Esophagus squamous epithelium (tissue), 5 donors: ENCODE measurements around the gene AVEN. TPM values are rescaled to one million over a fixed set of nuclear protein-coding genes. Genes with fewer than 3 reads are reported as not detected.

Source experiments
- DNase-seq: peaks from one replicate; lab custom pipeline; 2025; lab: John Stamatoyannopoulos, UW
- H3K27ac ChIP-seq, 4 donors: fragments of 200-600 bp; sonication (generic); one replicate each; pipeline ENCODE4 v1.5.1; 2016 to 2019; ENCODE audit warnings: mild to moderate bottlenecking in 1 of 4
- H3K27me3 ChIP-seq, 4 donors: fragments of 200-600 bp; sonication (generic); 1 replicate in 3 of 4; 2 replicates in 1 of 4; pipeline versions ENCODE4 v1.5.1 to v1.6.0; 2017 to 2021; ENCODE audit warnings: antibody characterized with exemption in 1 of 4
- H3K36me3 ChIP-seq, 3 donors: fragments of 200-600 bp; sonication (generic); one replicate each; pipeline ENCODE4 v1.5.1; 2016 to 2019
- H3K4me1 ChIP-seq, 3 donors: fragments of 200-600 bp; sonication (generic); one replicate each; pipeline ENCODE4 v1.5.1; 2017 to 2019
- H3K4me3 ChIP-seq, 4 donors: fragments of 200-600 bp; sonication (generic); 1 replicate in 3 of 4; 2 replicates in 1 of 4; pipeline ENCODE4 v1.5.1; 2016 to 2019; ENCODE audit warnings: mild to moderate bottlenecking in 2 of 4, moderate library complexity in 1 of 4
- H3K9me3 ChIP-seq, 3 donors: fragments of 200-600 bp; sonication (generic); one replicate each; pipeline ENCODE4 v1.5.1; 2016 to 2019
- CTCF ChIP-seq, 6 experiments: fragments of 450-650 bp in 4 of 6; fragments of 200-600 bp in 2 of 6; sonication (generic) in 2 of 6; IDR thresholded peaks; one replicate each; pipeline ENCODE4 v1.5.1; 2016 to 2019; ENCODE audit warnings: antibody characterized with exemption in 6 of 6, mild to moderate bottlenecking in 4 of 6, moderate library complexity in 4 of 6
- POLR2A ChIP-seq, 4 donors: fragments of 450-650 bp; IDR thresholded peaks; one replicate each; pipeline ENCODE4 v1.6.1; 2017; ENCODE audit warnings: antibody characterized with exemption in 4 of 4, mild to moderate bottlenecking in 4 of 4, moderate library complexity in 3 of 4
- WGBS, 2 donors: methylation state at CpG; one replicate each; pipeline ENCODE4 v1.1.5; 2018; 5-methylcytosine and 5-hydroxymethylcytosine counted together
- intact Hi-C: fragments of 100-400 bp; cut with DNase I; formaldehyde crosslinking; loops from one replicate; pipeline ENCODE4 v1.15.0; 2022
- total RNA-seq, 4 donors: library from RNA; depleted of rRNA; stranded (reverse); fragments of >200 nt; gene quantifications; one replicate each; pipeline ENCODE4 v1.1.0, GENCODE V29; 2016
- donor health status: DM: yes; HTN: yes; CAD: no.

AVEN gene
- total RNA-seq, 4 donors from 2014 or later, result 9.9 to 17.5 (median 16.5) TPM

DNA sequence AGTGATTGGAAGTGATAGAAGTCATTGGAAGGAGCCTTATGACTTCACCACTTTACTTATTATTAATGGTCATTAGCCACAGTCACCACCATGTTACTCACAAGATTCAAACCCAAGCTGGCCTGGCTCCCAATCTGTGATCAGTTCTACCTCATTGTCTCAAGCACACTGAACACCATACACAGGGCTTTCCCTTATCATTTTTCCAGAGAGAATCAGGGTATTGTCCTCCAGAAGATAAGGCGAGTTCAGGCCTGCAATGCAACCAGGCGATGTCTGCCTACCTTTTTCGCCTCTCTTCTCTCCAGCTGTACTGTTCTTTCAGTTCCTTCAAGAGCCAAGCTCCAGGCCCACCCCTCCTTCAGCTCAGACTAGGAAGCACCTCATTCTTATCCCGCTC, 37.8 kb upstream of the AVEN start:
- intact Hi-C loops, result no loop called here
- no peak overlapping the region for H3K4me3 ChIP-seq
- no peak for TF ChIP-seq CTCF (IDR thresholded peaks at IDR 0.05)
- no peak for TF ChIP-seq POLR2A (IDR thresholded peaks at IDR 0.05)
- 78 to 81% methylated on average over 4 of the region's 4 CpGs for WGBS, 2 donors
- H3K27ac ChIP-seq, result no peak overlapping the region
- H3K4me1 ChIP-seq, result no peaks in the 10 kb centered on the region
- no peaks in the 10 kb centered on the region for H3K36me3 ChIP-seq
- no peak for DNase-seq
- no peaks in the 10 kb centered on the region for H3K27me3 ChIP-seq
- H3K9me3 ChIP-seq, result no peaks in the 10 kb centered on the region

DNA sequence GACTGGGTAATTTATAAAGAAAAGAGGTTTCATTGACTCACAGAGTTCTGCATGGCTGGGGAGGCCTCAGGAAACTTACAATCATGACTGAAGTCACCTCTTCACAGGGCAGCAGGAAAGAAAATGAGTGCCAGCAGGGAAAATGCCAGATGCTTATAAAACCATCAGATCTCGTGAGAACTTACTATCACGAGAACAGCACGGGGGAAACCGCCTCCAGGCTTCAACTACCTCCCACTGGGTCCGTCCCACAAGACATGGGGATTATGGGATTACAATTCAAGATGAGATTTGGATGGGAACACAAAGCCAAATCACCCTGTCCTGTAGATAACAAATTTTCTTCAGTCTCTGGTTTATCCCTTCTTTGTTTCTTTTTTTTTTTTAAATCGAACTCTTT, 31.0 kb upstream of the AVEN start:
- H3K36me3 ChIP-seq, result no peaks in the 10 kb centered on the region
- no peak overlapping the region for H3K4me3 ChIP-seq
- TF ChIP-seq POLR2A (IDR thresholded peaks at IDR 0.05) (no peak), CTCF (IDR thresholded peaks at IDR 0.05) (no peak)
- peaks cover 0 to 19% (median 0%) of the 10 kb centered on the region in 3 donors for H3K4me1 ChIP-seq
- no peaks in the 10 kb centered on the region for H3K27me3 ChIP-seq
- intact Hi-C loops, result no loop called here
- no peaks in the 10 kb centered on the region for H3K9me3 ChIP-seq
- no peak overlapping the region for H3K27ac ChIP-seq
- 73 to 81% methylated on average over 6 of the region's 6 CpGs for WGBS, 2 donors
- no peak for DNase-seq

DNA sequence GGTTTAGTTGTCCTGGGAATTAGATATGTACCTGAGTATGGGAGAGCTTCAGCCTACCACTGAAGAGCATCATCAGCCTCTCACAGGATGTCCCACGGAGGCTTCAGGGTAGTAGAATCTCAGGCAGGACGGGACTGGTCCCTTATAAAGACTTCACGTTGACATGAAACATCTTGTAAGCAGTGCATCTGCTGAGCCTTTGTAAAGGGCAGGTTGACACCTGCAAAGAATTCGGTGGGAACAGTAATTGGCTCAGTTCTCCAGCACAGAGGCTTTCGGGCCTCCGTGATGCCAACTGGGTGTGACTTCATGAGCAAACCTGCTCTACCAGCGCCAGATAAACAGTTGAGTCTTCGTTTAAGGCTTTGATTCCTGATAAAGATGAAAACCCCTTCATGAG, 26.9 kb upstream of the AVEN start:
- Histone ChIP-seq H3K27ac (peak overlapping the region; percentile 70 to 80 (median 76)), H3K4me3 (no peak overlapping the region), H3K36me3 (no peaks in the 10 kb centered on the region), H3K9me3 (no peaks in the 10 kb centered on the region), H3K4me1 (peaks cover 0 to 26% (median 0%) of the 10 kb centered on the region in 3 donors), H3K27me3 (no peaks in the 10 kb centered on the region)
- TF ChIP-seq POLR2A (IDR thresholded peaks at IDR 0.05) (no peak), CTCF (IDR thresholded peaks at IDR 0.05) (no peak)
- WGBS, 2 donors, result 28 to 69% methylated on average over 3 to 8 of the region's 8 CpGs
- DNase-seq, result no peak
- intact Hi-C loops, result loop anchor here (5.0 kb wide), 1 partner anchor 141 kb away; no protein-coding TSS in a partner anchor

GRCh38 chr15:34065261-34065660, 26.3 kb upstream of the AVEN start:
- intact Hi-C loops, result loop anchor here (5.0 kb wide), 1 partner anchor 142 kb away; no protein-coding TSS in a partner anchor
- peak overlapping the region in 3 of 4 donors; percentile 31 to 70 (median 54) for H3K27ac ChIP-seq

DNA sequence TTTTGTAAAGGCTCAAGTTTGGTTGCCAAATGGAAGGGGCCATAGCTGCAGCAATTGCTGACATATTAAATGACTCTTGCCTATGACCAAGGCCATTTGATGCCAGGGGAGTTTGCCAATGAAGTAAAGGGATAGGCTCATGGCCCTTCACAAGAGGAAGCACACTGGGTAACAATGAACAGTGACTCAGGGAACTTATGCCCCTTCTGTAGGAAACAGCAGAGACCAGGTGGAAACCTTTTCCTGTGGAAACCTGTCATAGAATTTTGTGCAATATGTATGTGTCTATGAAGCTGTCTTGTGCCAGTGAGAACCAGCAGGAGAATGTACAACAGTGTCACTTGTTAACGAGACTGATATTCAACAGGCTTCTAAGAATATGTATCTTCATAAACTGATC, 25.4 kb upstream of the AVEN start:
- TF ChIP-seq POLR2A (IDR thresholded peaks at IDR 0.05) (no peak), CTCF (IDR thresholded peaks at IDR 0.05) (no peak)
- Histone ChIP-seq H3K9me3 (no peaks in the 10 kb centered on the region), H3K27me3 (no peaks in the 10 kb centered on the region), H3K27ac (peak overlapping the region in 1 of 4 donors; percentile 31), H3K4me1 (peaks cover 0 to 26% (median 0%) of the 10 kb centered on the region in 3 donors), H3K36me3 (no peaks in the 10 kb centered on the region), H3K4me3 (no peak overlapping the region)
- intact Hi-C loops, result no loop called here
- no peak for DNase-seq
- WGBS, 2 donors, result 0% methylated on average over 1 of the region's 1 CpG

More at GRCh38 chr15:34065261-34065660, 26.3 kb upstream of the AVEN start:
- Histone ChIP-seq H3K27me3 (no peaks in the 10 kb centered on the region), H3K9me3 (no peaks in the 10 kb centered on the region), H3K4me1 (peaks cover 0 to 26% (median 0%) of the 10 kb centered on the region in 3 donors), H3K36me3 (no peaks in the 10 kb centered on the region), H3K4me3 (no peak overlapping the region)
- DNase-seq, result no peak
- WGBS, 2 donors, result 48 to 73% methylated on average over 3 of the region's 3 CpGs
- TF ChIP-seq CTCF (IDR thresholded peaks at IDR 0.05) (no peak), POLR2A (IDR thresholded peaks at IDR 0.05) (no peak)
